Neural cell (in vitro differentiated cells): ENCODE results near the gene NRF1. TPM values are rescaled to one million over a fixed set of nuclear protein-coding genes. Genes with fewer than 3 reads are reported as not detected.

Experiments
- H2AFZ ChIP-seq: fragments of 200-600, 300-800 bp; sonication (generic), shearing (Covaris generic); 2 replicates; pipeline ENCODE4 v1.6.0; 2014; ENCODE audit warnings: low read depth, mild to moderate bottlenecking, antibody characterized with exemption, low read length, moderate library complexity
- H3F3A ChIP-seq: fragments of 200-600 bp; shearing (Covaris generic); 2 replicates; pipeline ENCODE4 v1.6.1; 2016; ENCODE audit warnings: mild to moderate bottlenecking, moderate library complexity, mixed read lengths, antibody characterized with exemption, low read length; ENCODE audit not compliant: insufficient read depth, poor library complexity, severe bottlenecking
- H3K27ac ChIP-seq: fragments of 200-600, 300-800 bp; sonication (generic), shearing (Covaris generic); 2 replicates; pipeline ENCODE4 v1.5.1; 2014; ENCODE audit warnings: mild to moderate bottlenecking, low read length, moderate library complexity
- H3K27me3 ChIP-seq: fragments of 300-800, 200-600 bp; sonication (generic), shearing (Covaris generic); 2 replicates; pipeline ENCODE4 v1.6.0; 2014; ENCODE audit warnings: mild to moderate bottlenecking, low read depth, low read length, moderate library complexity; ENCODE audit not compliant: insufficient read depth
- H3K36me3 ChIP-seq: fragments of 300-800, 200-600 bp; sonication (generic), shearing (Covaris generic); 2 replicates; pipeline ENCODE4 v1.5.1; 2014; ENCODE audit warnings: mild to moderate bottlenecking, antibody characterized with exemption, low read length, moderate library complexity; ENCODE audit not compliant: insufficient read depth
- H3K4me2 ChIP-seq: fragments of 300-800, 200-600 bp; sonication (generic), shearing (Covaris generic); 2 replicates; pipeline ENCODE4 v1.6.0; 2014; ENCODE audit warnings: mild to moderate bottlenecking, low read length
- H3K4me3 ChIP-seq: fragments of 300-800, 200-600 bp; sonication (generic), shearing (Covaris generic); 2 replicates; pipeline ENCODE4 v1.5.1; 2014; ENCODE audit warnings: mild to moderate bottlenecking, low read length, moderate library complexity
- H3K79me2 ChIP-seq: fragments of 200-600 bp; shearing (Covaris generic); replicated peaks from 2 replicates; pipeline ENCODE4 v1.6.0; 2014; ENCODE audit warnings: mild to moderate bottlenecking, low read length, moderate library complexity; ENCODE audit not compliant: insufficient read depth
- H3K9ac ChIP-seq: fragments of 300-800, 200-600 bp; sonication (generic), shearing (Covaris generic); 2 replicates; pipeline ENCODE4 v1.6.1; 2016; ENCODE audit warnings: mild to moderate bottlenecking, low read length, mixed read lengths
- H3K9me2 ChIP-seq: fragments of 200-600 bp; shearing (Covaris generic); 2 replicates; pipeline ENCODE4 v1.6.1; 2016; ENCODE audit warnings: mild to moderate bottlenecking, low read length, mixed read lengths; ENCODE audit not compliant: insufficient read depth
- H3K9me3 ChIP-seq: fragments of 200-600, 300-800 bp; sonication (generic), shearing (Covaris generic); 2 replicates; pipeline ENCODE4 v1.6.1; 2016; ENCODE audit warnings: mild to moderate bottlenecking, mixed run types, low read length, moderate library complexity, mixed read lengths
- H4K20me1 ChIP-seq: fragments of 200-600 bp; shearing (Covaris generic); 2 replicates; pipeline ENCODE4 v1.6.1; 2016; ENCODE audit warnings: mild to moderate bottlenecking, mixed run types; ENCODE audit not compliant: insufficient read depth
- EP300 ChIP-seq: fragments of 450-650 bp; conservative IDR thresholded peaks from 2 replicates; pipeline ENCODE4 v1.6.1; 2014; ENCODE audit warnings: antibody characterized with exemption, mild to moderate bottlenecking, moderate library complexity; ENCODE audit not compliant: poor library complexity, severe bottlenecking
- EZH2 ChIP-seq: fragments of 200-600, 300-800 bp; shearing (Covaris generic), sonication (generic); IDR thresholded peaks from 2 replicates; pipeline ENCODE4 v1.6.1; 2014; ENCODE audit warnings: antibody characterized with exemption, low read length, borderline replicate concordance, mild to moderate bottlenecking; ENCODE audit not compliant: insufficient read depth, poor library complexity, severe bottlenecking
- MXI1 ChIP-seq: fragments of 450-650 bp; conservative IDR thresholded peaks from 2 replicates; pipeline ENCODE4 v1.6.1; 2014; ENCODE audit warnings: antibody characterized with exemption, mild to moderate bottlenecking; ENCODE audit not compliant: poor library complexity, severe bottlenecking
- POLR2AphosphoS5 ChIP-seq: IDR thresholded peaks from 2 replicates; pipeline ENCODE4 v1.6.1; 2012
- RAD21 ChIP-seq: fragments of 450-650 bp; conservative IDR thresholded peaks from 2 replicates; pipeline ENCODE4 v1.6.1; 2014; ENCODE audit warnings: antibody characterized with exemption, mild to moderate bottlenecking, moderate library complexity
- SMC3 ChIP-seq: fragments of 450-650 bp; conservative IDR thresholded peaks from 2 replicates; pipeline ENCODE4 v1.6.1; 2014; ENCODE audit warnings: antibody characterized with exemption, mild to moderate bottlenecking, moderate library complexity; ENCODE audit not compliant: poor library complexity
- TAF1 ChIP-seq: IDR thresholded peaks from 2 replicates; pipeline ENCODE4 v1.6.1; 2012; ENCODE audit warnings: low read depth
- polyA plus RNA-seq: library from polyadenylated mRNA; depleted of rRNA; stranded (reverse); fragments of >200 nt; gene quantifications from 2 replicates; pipeline ENCODE4 v1.2.3, GENCODE V29; 2014
- TF ChIP-seq, protein P1 (sequence below): IDR thresholded peaks from 2 replicates; pipeline ENCODE4 v1.6.1; 2012; ENCODE audit warnings: borderline replicate concordance
- TF ChIP-seq, protein P2 (sequence below): fragments of 450-650 bp; IDR thresholded peaks from 2 replicates; pipeline ENCODE4 v1.5.1; 2014; ENCODE audit warnings: antibody characterized with exemption, mild to moderate bottlenecking, moderate library complexity; ENCODE audit not compliant: poor library complexity, severe bottlenecking

The NRF1 gene
- polyA plus RNA-seq, 1 donor from 2014 or later: 13.2 TPM

DNA sequence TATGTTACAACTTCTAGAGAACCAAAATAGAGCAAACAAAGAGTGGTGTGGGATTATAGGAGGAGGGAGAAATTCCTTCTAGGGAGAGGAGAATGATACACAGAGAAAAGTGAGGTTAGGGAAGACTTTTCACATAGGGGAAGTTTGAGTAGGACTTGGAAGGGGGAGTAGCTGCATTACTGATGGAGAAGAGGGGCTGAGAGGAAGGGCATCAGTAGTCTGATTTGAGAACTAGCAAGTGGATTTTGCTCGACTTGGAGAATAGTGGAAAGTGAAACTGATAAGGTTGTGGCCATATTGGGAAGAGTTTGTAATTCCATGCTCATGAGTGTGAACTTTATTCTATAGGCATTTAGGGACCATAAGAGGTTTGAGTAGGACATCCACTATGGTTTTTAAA lies 6.1 kb downstream of the NRF1 start:
- Histone ChIP-seq H3K27me3 (no peaks in the 10 kb centered on the region), H2AFZ (no peak overlapping the region), H3F3A (no peaks in the 10 kb centered on the region), H3K27ac (no peak overlapping the region), H3K36me3 (no peaks in the 10 kb centered on the region), H3K9me3 (no peaks in the 10 kb centered on the region), H3K4me3 (no peak overlapping the region), H3K9me2 (no peaks in the 10 kb centered on the region), H3K9ac (no peak overlapping the region), H3K4me2 (no peak overlapping the region), H3K79me2 (peaks cover 91% of the 10 kb centered on the region), H4K20me1 (no peaks in the 10 kb centered on the region)
- no peak for TF ChIP-seq POLR2AphosphoS5
- TF ChIP-seq TAF1: no peak
- TF ChIP-seq EP300: no peak
- TF ChIP-seq RAD21: no peak
- no peak for TF ChIP-seq SMC3
- TF ChIP-seq MXI1: no peak
- TF ChIP-seq EZH2: no peak
- TF ChIP-seq, protein P1, sequence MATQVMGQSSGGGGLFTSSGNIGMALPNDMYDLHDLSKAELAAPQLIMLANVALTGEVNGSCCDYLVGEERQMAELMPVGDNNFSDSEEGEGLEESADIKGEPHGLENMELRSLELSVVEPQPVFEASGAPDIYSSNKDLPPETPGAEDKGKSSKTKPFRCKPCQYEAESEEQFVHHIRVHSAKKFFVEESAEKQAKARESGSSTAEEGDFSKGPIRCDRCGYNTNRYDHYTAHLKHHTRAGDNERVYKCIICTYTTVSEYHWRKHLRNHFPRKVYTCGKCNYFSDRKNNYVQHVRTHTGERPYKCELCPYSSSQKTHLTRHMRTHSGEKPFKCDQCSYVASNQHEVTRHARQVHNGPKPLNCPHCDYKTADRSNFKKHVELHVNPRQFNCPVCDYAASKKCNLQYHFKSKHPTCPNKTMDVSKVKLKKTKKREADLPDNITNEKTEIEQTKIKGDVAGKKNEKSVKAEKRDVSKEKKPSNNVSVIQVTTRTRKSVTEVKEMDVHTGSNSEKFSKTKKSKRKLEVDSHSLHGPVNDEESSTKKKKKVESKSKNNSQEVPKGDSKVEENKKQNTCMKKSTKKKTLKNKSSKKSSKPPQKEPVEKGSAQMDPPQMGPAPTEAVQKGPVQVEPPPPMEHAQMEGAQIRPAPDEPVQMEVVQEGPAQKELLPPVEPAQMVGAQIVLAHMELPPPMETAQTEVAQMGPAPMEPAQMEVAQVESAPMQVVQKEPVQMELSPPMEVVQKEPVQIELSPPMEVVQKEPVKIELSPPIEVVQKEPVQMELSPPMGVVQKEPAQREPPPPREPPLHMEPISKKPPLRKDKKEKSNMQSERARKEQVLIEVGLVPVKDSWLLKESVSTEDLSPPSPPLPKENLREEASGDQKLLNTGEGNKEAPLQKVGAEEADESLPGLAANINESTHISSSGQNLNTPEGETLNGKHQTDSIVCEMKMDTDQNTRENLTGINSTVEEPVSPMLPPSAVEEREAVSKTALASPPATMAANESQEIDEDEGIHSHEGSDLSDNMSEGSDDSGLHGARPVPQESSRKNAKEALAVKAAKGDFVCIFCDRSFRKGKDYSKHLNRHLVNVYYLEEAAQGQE: no peak
- TF ChIP-seq, protein P2, sequence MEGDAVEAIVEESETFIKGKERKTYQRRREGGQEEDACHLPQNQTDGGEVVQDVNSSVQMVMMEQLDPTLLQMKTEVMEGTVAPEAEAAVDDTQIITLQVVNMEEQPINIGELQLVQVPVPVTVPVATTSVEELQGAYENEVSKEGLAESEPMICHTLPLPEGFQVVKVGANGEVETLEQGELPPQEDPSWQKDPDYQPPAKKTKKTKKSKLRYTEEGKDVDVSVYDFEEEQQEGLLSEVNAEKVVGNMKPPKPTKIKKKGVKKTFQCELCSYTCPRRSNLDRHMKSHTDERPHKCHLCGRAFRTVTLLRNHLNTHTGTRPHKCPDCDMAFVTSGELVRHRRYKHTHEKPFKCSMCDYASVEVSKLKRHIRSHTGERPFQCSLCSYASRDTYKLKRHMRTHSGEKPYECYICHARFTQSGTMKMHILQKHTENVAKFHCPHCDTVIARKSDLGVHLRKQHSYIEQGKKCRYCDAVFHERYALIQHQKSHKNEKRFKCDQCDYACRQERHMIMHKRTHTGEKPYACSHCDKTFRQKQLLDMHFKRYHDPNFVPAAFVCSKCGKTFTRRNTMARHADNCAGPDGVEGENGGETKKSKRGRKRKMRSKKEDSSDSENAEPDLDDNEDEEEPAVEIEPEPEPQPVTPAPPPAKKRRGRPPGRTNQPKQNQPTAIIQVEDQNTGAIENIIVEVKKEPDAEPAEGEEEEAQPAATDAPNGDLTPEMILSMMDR: no peak

DNA sequence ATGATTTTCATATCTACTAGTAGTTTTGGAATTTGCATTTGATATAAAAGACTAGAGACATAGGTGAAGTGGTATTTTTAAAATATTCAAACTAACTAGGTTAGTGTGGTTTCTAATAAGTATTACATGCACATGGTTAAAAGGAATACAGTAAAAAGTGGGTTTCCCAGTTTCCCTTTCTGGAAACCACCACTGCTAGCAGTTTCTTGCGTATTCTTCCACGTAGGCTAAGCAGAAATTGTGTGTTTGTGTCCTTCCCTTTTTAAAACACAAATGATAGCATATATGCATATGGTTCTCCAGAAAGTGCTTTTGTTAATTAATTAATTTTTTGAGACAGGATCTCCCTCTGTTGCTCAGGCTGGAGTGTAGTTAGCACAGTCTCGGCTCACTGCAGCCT lies 15.4 kb downstream of the NRF1 start:
- Histone ChIP-seq H3K9me3 (no peaks in the 10 kb centered on the region), H3F3A (no peaks in the 10 kb centered on the region), H3K36me3 (no peaks in the 10 kb centered on the region), H3K4me2 (no peak overlapping the region), H4K20me1 (no peaks in the 10 kb centered on the region), H3K9ac (no peak overlapping the region), H3K27ac (no peak overlapping the region), H2AFZ (no peak overlapping the region), H3K4me3 (no peak overlapping the region), H3K27me3 (no peaks in the 10 kb centered on the region), H3K79me2 (peaks cover 27% of the 10 kb centered on the region), H3K9me2 (no peaks in the 10 kb centered on the region)
- TF ChIP-seq, protein P2: no peak
- no peak for TF ChIP-seq TAF1
- no peak for TF ChIP-seq POLR2AphosphoS5
- no peak for TF ChIP-seq EP300
